ENCODE results near the gene RPS6KA2.

The RPS6KA2 gene

GRCh38 chr6:166599205-166599604 is 27.8 kb downstream of the RPS6KA2 start:
- no peak for DNase-seq (ENCODE audit: low read depth)
- no peak overlapping the region for H3K4me3 ChIP-seq (ENCODE audit: low read length)
- no peak for TF ChIP-seq CTCF (conservative IDR thresholded peaks at IDR 0.05; ENCODE audit: low read depth, low read length)

- no peak overlapping the region for H3K4me3 ChIP-seq (ENCODE audit: low read length)
- DNase-seq (ENCODE audit: low read depth), result no peak
Measured at GRCh38 chr6:166598441-166599138, 28.5 kb downstream of the RPS6KA2 start.

GRCh38 chr6:166597711-166598440 is 29.2 kb downstream of the RPS6KA2 start:
- no peak for TF ChIP-seq CTCF (conservative IDR thresholded peaks at IDR 0.05; ENCODE audit: low read depth, low read length)
- no peak for DNase-seq (ENCODE audit: low read depth)
- no peak overlapping the region for H3K4me3 ChIP-seq (ENCODE audit: low read length)

More at GRCh38 chr6:166598441-166599138, 28.5 kb downstream of the RPS6KA2 start:
- TF ChIP-seq CTCF (conservative IDR thresholded peaks at IDR 0.05; ENCODE audit: low read depth, low read length), result no peak

GRCh38 chr6:166596776-166597507 is 30.1 kb downstream of the RPS6KA2 start:
- no peak for DNase-seq (ENCODE audit: low read depth)
- H3K4me3 ChIP-seq (ENCODE audit: low read length), result no peak overlapping the region

DNA sequence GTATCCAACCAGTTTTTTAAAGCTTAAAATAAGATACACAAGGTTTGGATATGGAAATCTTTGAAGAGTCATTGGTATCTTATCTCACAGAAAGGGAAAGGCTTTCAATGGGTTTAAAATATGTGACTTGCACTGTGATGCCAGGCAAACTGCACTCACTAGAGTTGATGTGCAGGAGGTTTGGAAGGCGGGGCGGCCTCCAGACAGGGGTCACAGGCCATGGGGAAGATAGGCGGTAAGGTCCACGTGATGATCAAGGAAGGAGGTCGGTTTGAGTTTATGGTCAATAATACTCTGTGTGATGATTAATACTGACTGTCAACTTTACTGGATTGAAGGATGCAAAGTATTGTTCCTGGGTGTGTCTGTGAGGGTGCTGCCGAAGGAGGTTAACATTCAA is 31.1 kb downstream of the RPS6KA2 start:
- DNase-seq (ENCODE audit: low read depth), result no peak
- no peak overlapping the region for H3K4me3 ChIP-seq (ENCODE audit: low read length)
- TF ChIP-seq CTCF (conservative IDR thresholded peaks at IDR 0.05; ENCODE audit: low read depth, low read length), result no peak

More at GRCh38 chr6:166596776-166597507, 30.1 kb downstream of the RPS6KA2 start:
- no peak for TF ChIP-seq CTCF (conservative IDR thresholded peaks at IDR 0.05; ENCODE audit: low read depth, low read length)

- H3K4me3 ChIP-seq (ENCODE audit: low read length), result no peak overlapping the region
- no peak for DNase-seq (ENCODE audit: low read depth)
- no peak for TF ChIP-seq CTCF (conservative IDR thresholded peaks at IDR 0.05; ENCODE audit: low read depth, low read length)
Measured at GRCh38 chr6:166595061-166595780, 31.8 kb downstream of the RPS6KA2 start.

All from retinal pigment epithelial cell (primary cell).